Activated CD4-positive, alpha-beta T cell treated with anti-CD3 and anti-CD28 coated beads, Interleukin-10, Interleukin-2, amounts not matched to agents 100 ng/mL and 50 ng/mL, durations not matched to agents 16 hours and 8 hours (primary cell): ENCODE measurements around the gene HIBADH.

Source experiments
- DNase-seq: peaks from one replicate; pipeline ENCODE4 v3.0.0-alpha.2; 2020

HIBADH gene

DNA sequence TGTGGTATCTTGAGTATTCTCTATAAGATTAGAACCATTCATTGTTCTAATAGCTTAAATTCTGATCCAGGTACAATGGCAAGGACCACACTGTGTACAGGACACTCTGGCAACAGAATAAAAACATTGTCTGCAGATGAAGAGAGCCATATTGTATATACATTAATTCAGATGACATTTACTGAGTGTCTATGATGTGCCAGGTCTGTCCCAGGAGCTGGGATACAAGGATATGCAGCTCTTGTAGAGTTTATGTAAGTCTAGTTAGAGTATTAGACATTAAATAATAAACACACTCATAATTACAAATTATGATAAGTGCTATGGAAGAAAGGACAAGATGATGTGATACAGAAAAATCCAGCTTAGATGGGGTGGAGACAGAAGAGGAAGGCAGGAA, 184.1 kb downstream of the HIBADH start:
- no peak for DNase-seq

DNA sequence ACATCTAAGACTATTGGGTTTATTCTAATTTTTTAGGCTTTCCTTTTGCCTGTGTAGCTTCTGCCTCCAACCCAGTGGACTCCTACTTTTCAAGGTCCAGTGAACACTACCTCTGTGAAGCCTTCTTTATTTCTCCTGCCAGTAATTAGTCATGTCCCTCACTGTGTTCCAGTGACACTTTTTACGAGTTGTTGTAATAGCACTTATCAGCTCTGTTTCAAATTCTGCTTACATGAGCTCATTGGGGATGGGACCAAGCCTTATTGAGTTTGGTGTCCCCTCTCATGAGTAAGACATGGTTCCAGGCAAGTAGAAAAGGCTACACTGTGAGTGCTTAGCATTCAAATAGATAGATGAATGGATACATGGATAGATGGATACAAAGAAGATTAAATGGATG, 184.6 kb downstream of the HIBADH start:
- no peak for DNase-seq

- no peak for DNase-seq
Measured at GRCh38 chr7:27476493-27476892, 186.2 kb downstream of the HIBADH start.
